GM20431 (cell line): ENCODE data around the gene UBE2O.
"Not testable (repeated sequence)": the region's sequence is repeated elsewhere in the genome, so short reads cannot be mapped to it uniquely, and the experiment has no call there.

Experiments used
- in situ Hi-C: fragments of 300-500 bp; cut with MseI, MboI; formaldehyde crosslinking; loops from one replicate; pipeline ENCODE4 v1.15.0; 2020; ENCODE audit warnings: low sequenced_read_pairs; ENCODE audit not compliant: unreplicated experiment

UBE2O gene

GRCh38 chr17:76359776-76360175 is 93.2 kb downstream of the UBE2O start:
- in situ Hi-C loops = not testable (repeated sequence)

GRCh38 chr17:76359375-76359774 is 93.6 kb downstream of the UBE2O start:
- in situ Hi-C loops = no loop called here

GRCh38 chr17:76357597-76358158 is 95.3 kb downstream of the UBE2O start:
- in situ Hi-C loops = no loop called here

GRCh38 chr17:76356803-76357456 is 96.0 kb downstream of the UBE2O start:
- in situ Hi-C loops = no loop called here

- in situ Hi-C loops = no loop called here
Observed at GRCh38 chr17:76354747-76355310, 98.1 kb downstream of the UBE2O start.

- in situ Hi-C loops = no loop called here
Observed at GRCh38 chr17:76354317-76354729, 98.6 kb downstream of the UBE2O start.

GRCh38 chr17:76353599-76354316 is 99.2 kb downstream of the UBE2O start, which contains the start of gene PRPSAP1:
PRPSAP1 (minus strand) TSS chr17:76353916; CDS start chr17:76353703, 213 bp downstream.
- in situ Hi-C loops = no loop called here

- in situ Hi-C loops = no loop called here
Observed at GRCh38 chr17:76353004-76353598, 99.9 kb downstream of the UBE2O start.

- in situ Hi-C loops = no loop called here
Observed at GRCh38 chr17:76351526-76352071, 101.4 kb downstream of the UBE2O start.

- in situ Hi-C loops = no loop called here
Observed at GRCh38 chr17:76350463-76350862, 102.5 kb downstream of the UBE2O start.

GRCh38 chr17:76346936-76347335 is 106.0 kb downstream of the UBE2O start:
- in situ Hi-C loops = not testable (repeated sequence)

- in situ Hi-C loops = no loop called here
Observed at GRCh38 chr17:76345377-76345974, 107.5 kb downstream of the UBE2O start.

GRCh38 chr17:76343106-76343505 is 109.8 kb downstream of the UBE2O start:
- in situ Hi-C loops = no loop called here

- in situ Hi-C loops = no loop called here
Observed at GRCh38 chr17:76341301-76341700, 111.7 kb downstream of the UBE2O start.
